ENCODE data around the gene TEX14.

GRCh38 chr17:58728798-58729197 is 37.0 kb upstream of the TEX14 start:
- TF ChIP-seq POLR2AphosphoS5 (IDR thresholded peaks at IDR 0.05) (no peak), CTCF (IDR thresholded peaks at IDR 0.05) (no peak)

Measured in breast epithelium (tissue), 3 donors.